ENCODE data around the gene KCNMB2.

- TF ChIP-seq YY1 (IDR thresholded peaks at IDR 0.05; ENCODE audit: insufficient read depth, insufficient read length), result no peak
- no peak for TF ChIP-seq ZNF274 (IDR thresholded peaks at IDR 0.05; ENCODE audit: low read depth, low read length)
Observed at GRCh38 chr3:178525251-178525650, 11.0 kb upstream of the KCNMB2 start.

All from NT2/D1 (cell line).